ENCODE data around the gene SRCAP. TPM values are rescaled to one million over a fixed set of nuclear protein-coding genes. Genes with fewer than 3 reads are reported as not detected.

SRCAP gene
- total RNA-seq, 1 donor from 2014 or later = 79.7 TPM

- TF ChIP-seq CTCF (IDR thresholded peaks at IDR 0.05; ENCODE audit: unreplicated experiment) = no peak
- Mint-ChIP-seq H3K36me3 (peaks cover 16% of the 10 kb centered on the region), H3K4me3 (no peak overlapping the region)
Measured at GRCh38 chr16:30758988-30759491, 60.1 kb downstream of the SRCAP start.

GRCh38 chr16:30760001-30760559, 61.1 kb downstream of the SRCAP start:
- Mint-ChIP-seq H3K27me3 (ENCODE audit: low read depth) (no peaks in the 10 kb centered on the region), H3K9me3 (no peaks in the 10 kb centered on the region), H3K4me1 (peaks cover 22% of the 10 kb centered on the region), H3K36me3 (peaks cover 11% of the 10 kb centered on the region), H3K4me3 (peak overlapping the region; percentile 91), H3K27ac (no peak overlapping the region)
- no peak for DNase-seq (ENCODE audit: low spot score in 2 of 2, unreplicated experiment in 2 of 2)
- no peak for TF ChIP-seq CTCF (IDR thresholded peaks at IDR 0.05; ENCODE audit: unreplicated experiment)

More at GRCh38 chr16:30758988-30759491, 60.1 kb downstream of the SRCAP start:
- H3K27ac Mint-ChIP-seq = peak overlapping the region; percentile 64
- H3K27me3 Mint-ChIP-seq (ENCODE audit: low read depth) = no peaks in the 10 kb centered on the region
- H3K9me3 Mint-ChIP-seq = no peaks in the 10 kb centered on the region
- no peak for DNase-seq (ENCODE audit: low spot score in 2 of 2, unreplicated experiment in 2 of 2)
- H3K4me1 Mint-ChIP-seq = peaks cover 22% of the 10 kb centered on the region

- H3K27me3 Mint-ChIP-seq (ENCODE audit: low read depth) = no peaks in the 10 kb centered on the region
- H3K9me3 Mint-ChIP-seq = no peaks in the 10 kb centered on the region
- no peak for DNase-seq (ENCODE audit: low spot score in 2 of 2, unreplicated experiment in 2 of 2)
- peaks cover 13% of the 10 kb centered on the region for H3K36me3 Mint-ChIP-seq
- peaks cover 22% of the 10 kb centered on the region for H3K4me1 Mint-ChIP-seq
- H3K4me3 Mint-ChIP-seq = peak overlapping the region; percentile 91
- peak overlapping the region; percentile 97 for H3K27ac Mint-ChIP-seq
- TF ChIP-seq CTCF (IDR thresholded peaks at IDR 0.05; ENCODE audit: unreplicated experiment) = no peak
Measured at GRCh38 chr16:30760577-30761426, 61.8 kb downstream of the SRCAP start.

GRCh38 chr16:30761427-30761927, 62.5 kb downstream of the SRCAP start:
- peak overlapping the region; percentile 97 for H3K27ac Mint-ChIP-seq

More at GRCh38 chr16:30761427-30761927, 62.5 kb downstream of the SRCAP start:
- Mint-ChIP-seq H3K4me3 (peak overlapping the region; percentile 91), H3K9me3 (no peaks in the 10 kb centered on the region), H3K4me1 (peaks cover 22% of the 10 kb centered on the region), H3K27me3 (ENCODE audit: low read depth) (no peaks in the 10 kb centered on the region), H3K36me3 (peaks cover 13% of the 10 kb centered on the region)
- no peak for TF ChIP-seq CTCF (IDR thresholded peaks at IDR 0.05; ENCODE audit: unreplicated experiment)
- peak in 1 of 2 experiments; percentile 47 for DNase-seq (ENCODE audit: low spot score in 2 of 2, unreplicated experiment in 2 of 2)
